Loucy (cell line): ENCODE data around the gene GEMIN7.

Source experiments
- H2AFZ ChIP-seq: fragments of 200-600 bp; sonication (generic); 2 replicates; pipeline ENCODE4 v1.6.0; 2016; ENCODE audit warnings: antibody characterized with exemption, mild to moderate bottlenecking, low read length, moderate library complexity
- H3F3A ChIP-seq: fragments of 200-600 bp; 2 replicates; pipeline ENCODE4 v1.6.0; 2016; ENCODE audit warnings: antibody characterized with exemption, low read depth, mild to moderate bottlenecking
- H3K27me3 ChIP-seq: fragments of 200-600 bp; sonication (generic); 2 replicates; pipeline ENCODE4 v1.6.1; 2014; ENCODE audit warnings: low read length, mild to moderate bottlenecking; ENCODE audit not compliant: insufficient read depth, poor library complexity, severe bottlenecking
- H3K36me3 ChIP-seq: fragments of 200-600 bp; sonication (generic); 2 replicates; pipeline ENCODE4 v1.6.1; 2016; ENCODE audit warnings: low read length; ENCODE audit not compliant: insufficient read depth
- H3K4me1 ChIP-seq: fragments of 200-600 bp; sonication (generic); 2 replicates; pipeline ENCODE4 v1.5.1; 2014; ENCODE audit warnings: low read length, mild to moderate bottlenecking; ENCODE audit not compliant: insufficient read depth, poor library complexity, severe bottlenecking
- H3K4me2 ChIP-seq: fragments of 200-600 bp; sonication (generic); 2 replicates; pipeline ENCODE4 v1.6.0; 2014; ENCODE audit warnings: antibody characterized with exemption, low read length, low read depth, mild to moderate bottlenecking; ENCODE audit not compliant: poor library complexity, severe bottlenecking
- H3K4me3 ChIP-seq: fragments of 200-600 bp; sonication (generic); 2 replicates; pipeline ENCODE4 v1.5.1; 2014; ENCODE audit warnings: low read length, mild to moderate bottlenecking, mixed read lengths; ENCODE audit not compliant: poor library complexity, severe bottlenecking
- H3K79me2 ChIP-seq: fragments of 200-600 bp; sonication (generic); 2 replicates; pipeline ENCODE4 v1.6.1; 2014; ENCODE audit warnings: low read length; ENCODE audit not compliant: insufficient read depth
- H3K9ac ChIP-seq: fragments of 200-600 bp; sonication (generic); 2 replicates; pipeline ENCODE4 v1.6.0; 2014; ENCODE audit warnings: mild to moderate bottlenecking, low read depth, low read length, moderate library complexity; ENCODE audit not compliant: poor library complexity, severe bottlenecking
- H3K9me2 ChIP-seq: fragments of 200-600 bp; sonication (generic); replicated peaks from 2 replicates; pipeline ENCODE4 v1.6.1; 2016; ENCODE audit warnings: low read depth, low read length, mixed read lengths
- H3K9me3 ChIP-seq: fragments of 200-600 bp; sonication (generic); 2 replicates; pipeline ENCODE4 v1.6.1; 2014; ENCODE audit warnings: mild to moderate bottlenecking, antibody characterized with exemption, low read length, low read depth; ENCODE audit not compliant: insufficient read depth
- H4K20me1 ChIP-seq: fragments of 200-600 bp; sonication (generic); 2 replicates; pipeline ENCODE4 v1.6.0; 2014; ENCODE audit warnings: antibody characterized with exemption, low read length, mild to moderate bottlenecking; ENCODE audit not compliant: insufficient read depth, poor library complexity, severe bottlenecking
- EZH2phosphoT487 ChIP-seq: fragments of 200-600 bp; IDR thresholded peaks from 2 replicates; pipeline ENCODE4 v1.6.1; 2018; ENCODE audit warnings: antibody characterized with exemption, mild to moderate bottlenecking, moderate library complexity, borderline replicate concordance
- TF ChIP-seq, protein P1 (sequence below): fragments of 200-600 bp; sonication (generic); conservative IDR thresholded peaks from 2 replicates; pipeline ENCODE4 v1.5.1; 2014; ENCODE audit warnings: mild to moderate bottlenecking, antibody characterized with exemption, low read length

The GEMIN7 gene

DNA sequence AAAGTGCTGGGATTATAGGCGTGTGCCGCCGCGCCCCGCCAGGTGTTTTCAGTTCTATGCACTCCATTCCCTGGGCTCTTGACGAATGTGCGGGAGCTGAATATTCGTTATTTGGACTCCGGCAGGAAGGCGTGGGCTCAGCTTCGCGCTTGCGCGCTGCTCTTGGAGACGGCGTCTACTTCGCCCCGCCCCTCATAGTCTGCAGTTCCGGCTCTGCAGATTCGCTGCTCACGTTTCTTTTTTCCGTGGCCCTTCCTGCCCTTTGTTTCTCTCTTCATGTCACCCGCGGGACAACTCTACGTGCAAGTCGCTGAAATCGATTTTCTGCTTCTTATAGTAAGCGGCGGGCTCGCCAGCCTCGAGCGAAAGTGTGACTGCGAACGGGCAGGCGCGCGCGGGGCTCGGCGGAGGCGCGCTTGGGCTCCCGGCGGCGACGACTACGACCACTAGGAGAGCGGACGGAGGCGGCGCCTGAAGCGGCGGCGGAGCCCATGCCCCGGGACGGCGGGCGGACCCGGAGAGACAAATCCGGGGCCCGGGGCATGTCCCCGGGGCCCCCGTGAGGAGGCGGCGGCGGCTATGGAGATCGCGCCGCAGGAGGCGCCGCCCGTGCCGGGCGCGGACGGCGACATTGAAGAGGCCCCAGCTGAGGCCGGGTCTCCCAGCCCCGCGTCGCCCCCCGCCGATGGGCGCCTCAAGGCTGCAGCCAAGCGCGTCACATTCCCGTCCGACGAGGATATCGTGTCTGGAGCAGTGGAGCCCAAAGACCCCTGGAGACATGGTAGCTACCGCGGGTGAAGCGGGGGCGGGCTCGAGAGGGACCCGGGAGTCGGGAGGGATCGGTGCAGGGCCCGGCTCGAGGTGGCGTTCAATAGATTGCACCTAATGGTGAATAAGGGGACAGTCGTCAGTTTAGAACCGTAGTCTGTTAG, 14.0 kb downstream of the GEMIN7 start, which contains the start of gene PPP1R37:
Gene PPP1R37, plus strand, starts transcription at position 433 of the 932 bp plus-strand sequence. Its CDS starts 147 bp downstream, at position 580.
- no peaks in the 10 kb centered on the region for H3K9me3 ChIP-seq
- H3K4me1 ChIP-seq, result peaks cover 40% of the 10 kb centered on the region
- no peaks in the 10 kb centered on the region for H3K9me2 ChIP-seq
- peaks cover 43% of the 10 kb centered on the region for H4K20me1 ChIP-seq
- no peaks in the 10 kb centered on the region for H3F3A ChIP-seq
- no peak for TF ChIP-seq EZH2phosphoT487
- TF ChIP-seq, protein P1, sequence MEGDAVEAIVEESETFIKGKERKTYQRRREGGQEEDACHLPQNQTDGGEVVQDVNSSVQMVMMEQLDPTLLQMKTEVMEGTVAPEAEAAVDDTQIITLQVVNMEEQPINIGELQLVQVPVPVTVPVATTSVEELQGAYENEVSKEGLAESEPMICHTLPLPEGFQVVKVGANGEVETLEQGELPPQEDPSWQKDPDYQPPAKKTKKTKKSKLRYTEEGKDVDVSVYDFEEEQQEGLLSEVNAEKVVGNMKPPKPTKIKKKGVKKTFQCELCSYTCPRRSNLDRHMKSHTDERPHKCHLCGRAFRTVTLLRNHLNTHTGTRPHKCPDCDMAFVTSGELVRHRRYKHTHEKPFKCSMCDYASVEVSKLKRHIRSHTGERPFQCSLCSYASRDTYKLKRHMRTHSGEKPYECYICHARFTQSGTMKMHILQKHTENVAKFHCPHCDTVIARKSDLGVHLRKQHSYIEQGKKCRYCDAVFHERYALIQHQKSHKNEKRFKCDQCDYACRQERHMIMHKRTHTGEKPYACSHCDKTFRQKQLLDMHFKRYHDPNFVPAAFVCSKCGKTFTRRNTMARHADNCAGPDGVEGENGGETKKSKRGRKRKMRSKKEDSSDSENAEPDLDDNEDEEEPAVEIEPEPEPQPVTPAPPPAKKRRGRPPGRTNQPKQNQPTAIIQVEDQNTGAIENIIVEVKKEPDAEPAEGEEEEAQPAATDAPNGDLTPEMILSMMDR, result no peak
- peak within 1 kb of the TSS; percentile 80 for H2AFZ ChIP-seq
- peaks cover 50% of the 10 kb centered on the region for H3K79me2 ChIP-seq
- peak within 1 kb of the TSS; percentile 89 for H3K4me2 ChIP-seq
- no peaks in the 10 kb centered on the region for H3K27me3 ChIP-seq
- H3K36me3 ChIP-seq, result peaks cover 19% of the 10 kb centered on the region; the same call in 1 of the 2 replicates
- peak within 1 kb of the TSS; percentile 88 for H3K9ac ChIP-seq
- H3K4me3 ChIP-seq, result peak within 1 kb of the TSS; percentile 81

DNA sequence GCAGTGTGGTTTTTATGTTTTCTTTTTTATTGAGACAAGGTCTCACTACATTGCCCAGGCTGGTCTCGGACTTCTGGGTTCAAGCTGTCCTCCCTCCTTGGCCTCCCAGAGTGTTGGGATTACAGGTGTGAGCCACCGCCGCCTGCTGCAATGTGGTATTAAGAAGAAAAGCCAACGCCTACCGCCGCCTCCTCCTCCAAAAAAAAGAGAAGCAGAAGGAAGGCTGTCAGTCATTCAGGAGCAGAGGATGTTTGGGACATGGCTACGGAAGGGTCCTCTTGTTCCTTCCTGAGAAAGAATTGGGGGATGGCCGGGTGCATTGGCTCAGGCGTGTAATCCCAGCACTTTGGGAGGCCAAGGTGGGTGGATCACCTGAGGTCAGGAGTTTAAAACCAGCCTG, 15.1 kb downstream of the GEMIN7 start:
- TF ChIP-seq, protein P1, result no peak
- no peak for TF ChIP-seq EZH2phosphoT487
- Histone ChIP-seq H3K9me3 (no peaks in the 10 kb centered on the region), H3K9me2 (no peaks in the 10 kb centered on the region), H3K4me1 (peaks cover 42% of the 10 kb centered on the region), H3K4me2 (peak overlapping the region; percentile 89), H3K4me3 (peak overlapping the region; percentile 81), H3K9ac (peak overlapping the region; percentile 88), H3K79me2 (peaks cover 61% of the 10 kb centered on the region), H4K20me1 (peaks cover 55% of the 10 kb centered on the region), H3F3A (no peaks in the 10 kb centered on the region), H2AFZ (no peak overlapping the region), H3K36me3 (peaks cover 19% of the 10 kb centered on the region; the same call in 1 of the 2 replicates), H3K27me3 (no peaks in the 10 kb centered on the region)

DNA sequence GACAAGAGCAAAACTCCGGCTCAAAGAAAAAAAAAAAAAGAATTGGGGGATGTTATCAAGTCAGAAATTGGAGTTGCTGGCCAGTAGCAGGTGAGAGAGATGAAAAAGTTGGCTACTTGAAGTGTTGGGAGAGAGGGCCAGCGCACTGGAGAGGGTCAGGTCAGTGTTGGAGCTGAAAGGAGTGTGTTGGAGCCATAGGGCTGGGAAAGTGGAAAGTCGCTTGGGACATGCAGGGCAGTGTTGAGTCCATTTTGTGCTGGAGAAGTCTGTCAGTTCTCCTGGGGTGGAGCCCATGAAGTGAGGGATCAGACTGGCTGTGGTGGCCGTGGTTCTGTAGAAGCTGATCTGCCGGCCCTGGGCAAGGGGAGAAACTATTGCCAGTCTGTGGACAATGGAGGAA, 15.6 kb downstream of the GEMIN7 start:
- no peak for TF ChIP-seq EZH2phosphoT487
- TF ChIP-seq, protein P1, result no peak
- H3K4me2 ChIP-seq, result peak overlapping the region; percentile 89
- H3K9me2 ChIP-seq, result no peaks in the 10 kb centered on the region
- peak overlapping the region; percentile 81 for H3K4me3 ChIP-seq
- H3K9ac ChIP-seq, result peak overlapping the region; percentile 88
- H3K36me3 ChIP-seq, result peaks cover 19% of the 10 kb centered on the region; the same call in 1 of the 2 replicates
- peaks cover 60% of the 10 kb centered on the region for H4K20me1 ChIP-seq
- no peak overlapping the region for H2AFZ ChIP-seq
- no peaks in the 10 kb centered on the region for H3F3A ChIP-seq
- no peaks in the 10 kb centered on the region for H3K9me3 ChIP-seq
- H3K27me3 ChIP-seq, result no peaks in the 10 kb centered on the region
- H3K79me2 ChIP-seq, result peaks cover 67% of the 10 kb centered on the region
- peaks cover 42% of the 10 kb centered on the region for H3K4me1 ChIP-seq
